GF-D8 (cell line): ENCODE data around the gene ZNF652.
"Not testable (repeated sequence)": the region's sequence is repeated elsewhere in the genome, so short reads cannot be mapped to it uniquely, and the experiment has no call there.

Experiments used
- DNase-seq: peaks from one replicate; lab custom pipeline; 2025; lab: John Stamatoyannopoulos, UW

ZNF652 gene

GRCh38 chr17:49386373-49386772, 24.3 kb upstream of the ZNF652 start:
- DNase-seq = no peak

DNA sequence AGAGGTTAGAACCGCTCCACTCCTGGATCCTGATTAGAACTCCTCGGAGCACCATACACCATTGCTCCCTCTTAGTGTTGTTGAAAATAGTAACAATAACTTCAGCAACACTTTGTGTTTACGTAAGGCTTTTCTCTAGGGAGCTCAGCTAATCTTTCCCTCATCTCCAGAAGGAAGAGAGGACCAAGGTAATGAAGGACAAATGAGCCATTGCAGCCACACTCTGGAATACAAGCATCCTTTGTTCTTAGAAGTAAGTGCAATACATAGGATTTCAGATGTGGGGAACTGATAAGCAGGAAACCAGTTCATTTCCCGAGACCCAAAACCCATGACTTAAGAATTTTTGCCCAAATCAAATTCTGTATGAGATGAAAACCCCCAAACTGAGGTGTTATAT, 22.9 kb upstream of the ZNF652 start:
- no peak for DNase-seq

GRCh38 chr17:49383060-49383459, 21.0 kb upstream of the ZNF652 start:
- no peak for DNase-seq

DNA sequence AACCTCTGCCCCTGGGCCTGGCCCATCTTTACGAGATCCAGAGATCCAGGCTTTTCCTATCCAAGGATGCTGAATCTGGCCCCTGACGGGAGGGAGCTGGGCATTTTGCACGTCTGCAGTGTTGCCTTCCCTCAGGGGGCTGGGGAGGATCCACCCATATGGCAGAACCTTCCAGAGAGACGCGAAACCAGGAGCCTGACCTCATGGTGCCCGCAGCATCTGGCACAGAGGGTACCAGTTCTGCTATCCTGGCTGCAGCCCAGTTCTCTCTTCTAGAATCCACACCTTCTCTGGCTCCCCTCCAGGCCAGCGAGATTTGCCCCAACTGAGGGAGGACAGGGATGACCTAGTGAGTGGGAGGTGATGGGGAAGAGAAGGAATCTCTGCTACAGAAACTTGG, 20.5 kb upstream of the ZNF652 start:
- DNase-seq = no peak

GRCh38 chr17:49381793-49382192, 19.7 kb upstream of the ZNF652 start:
- no peak for DNase-seq

GRCh38 chr17:49381033-49381432, 19.0 kb upstream of the ZNF652 start:
- peak; percentile 0 for DNase-seq

DNA sequence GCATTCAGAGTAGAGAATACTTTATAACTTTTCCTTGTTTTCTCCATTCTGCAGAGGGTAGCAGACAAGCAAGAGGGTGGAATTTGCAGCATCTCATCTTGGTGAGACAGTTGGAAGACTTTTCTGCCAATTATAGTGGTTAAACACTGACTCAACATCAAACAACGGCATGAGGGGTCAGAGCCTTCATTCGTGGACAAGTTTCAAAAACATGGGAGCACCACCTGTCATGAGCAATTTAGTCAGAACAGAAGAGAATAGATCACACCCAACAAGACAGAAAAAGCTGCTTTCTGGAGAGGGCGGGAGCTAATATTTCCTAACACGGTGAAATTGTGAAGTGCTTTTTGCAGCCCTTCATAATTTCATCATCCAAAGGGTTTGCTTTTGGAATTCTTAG, 17.9 kb upstream of the ZNF652 start:
- no peak for DNase-seq

DNA sequence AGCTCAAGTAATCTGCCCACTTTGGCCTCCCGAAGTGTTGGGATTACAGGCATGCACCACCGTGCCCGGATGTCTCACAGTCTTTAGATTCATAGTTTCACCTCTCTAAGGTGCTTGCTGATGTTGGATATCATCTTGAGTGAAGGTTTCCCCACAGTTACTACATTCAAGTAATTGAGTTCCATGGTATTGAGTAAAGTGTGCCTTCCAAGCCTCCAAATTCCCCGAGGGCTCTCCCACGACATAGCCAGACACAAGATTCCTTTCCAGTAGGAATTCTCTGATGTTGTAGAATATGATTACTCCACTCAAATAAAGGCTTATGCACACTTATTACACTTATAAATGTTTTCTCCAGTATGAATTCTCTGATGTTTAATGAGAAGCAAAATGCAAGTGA, 16.3 kb upstream of the ZNF652 start:
- no peak for DNase-seq

- DNase-seq = no peak
These were observed 13.5 kb upstream of the ZNF652 start for GRCh38 chr17:49375544-49375943.

DNA sequence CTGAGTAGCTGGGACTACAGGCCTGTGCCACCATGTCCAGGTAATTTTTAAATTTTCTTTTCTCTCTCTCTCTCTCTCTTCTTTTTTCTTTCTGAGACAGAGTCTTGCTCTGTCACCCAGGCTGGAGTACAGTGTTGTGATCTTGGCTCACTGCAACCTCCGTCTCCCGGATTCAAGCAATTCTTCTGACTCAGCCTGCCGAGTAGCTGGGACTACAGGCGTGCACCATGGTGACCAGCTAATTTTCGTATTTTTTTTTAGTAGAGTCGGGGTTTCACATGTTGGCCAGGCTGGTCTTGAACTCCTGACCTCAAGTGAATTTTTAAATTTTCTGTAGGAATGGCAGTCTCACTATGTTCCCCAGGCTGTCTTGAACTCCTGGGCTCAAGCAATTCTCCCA, 11.1 kb upstream of the ZNF652 start:
- no peak for DNase-seq

DNA sequence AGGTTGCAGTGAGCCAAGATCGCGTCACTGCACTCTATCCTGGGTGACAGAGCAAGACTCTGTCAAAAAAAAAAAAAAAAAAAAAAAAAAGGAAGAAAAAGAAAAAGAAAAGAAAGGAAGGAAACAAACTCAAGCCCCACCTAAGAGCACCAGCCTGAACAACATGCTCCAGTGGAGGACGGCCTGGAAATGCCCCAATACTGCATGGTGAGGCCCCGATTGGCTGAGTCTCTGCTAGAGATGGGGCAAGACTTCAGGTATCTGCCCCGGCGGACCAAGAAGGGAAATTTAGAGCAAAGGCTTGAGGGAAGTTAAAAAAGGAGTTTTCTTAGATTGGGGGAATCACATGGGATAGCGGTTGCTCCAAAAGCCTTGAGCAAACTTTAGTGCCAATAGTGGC, 10.4 kb upstream of the ZNF652 start:
- DNase-seq = no peak

GRCh38 chr17:49370971-49371834, 9.2 kb upstream of the ZNF652 start:
- DNase-seq = no peak

DNA sequence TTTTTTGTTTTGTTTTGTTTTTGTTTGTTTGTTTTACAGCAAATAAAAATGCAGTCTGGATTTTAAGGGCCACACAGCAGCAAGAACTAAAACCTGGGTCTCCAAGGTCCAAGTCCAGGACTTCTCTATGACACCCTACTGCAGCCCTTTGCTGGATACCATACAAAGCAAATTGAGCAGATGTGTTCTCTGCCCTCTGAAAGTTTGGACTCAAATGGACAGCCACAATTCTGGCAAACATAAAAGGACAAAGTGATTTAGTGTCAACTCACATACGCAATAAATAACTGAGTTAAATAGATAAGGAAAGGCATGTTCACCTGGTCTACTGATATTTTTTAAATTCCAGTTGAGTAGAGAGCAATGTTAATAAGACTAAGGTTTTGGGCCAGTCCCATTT, 7.7 kb upstream of the ZNF652 start:
- no peak for DNase-seq

DNA sequence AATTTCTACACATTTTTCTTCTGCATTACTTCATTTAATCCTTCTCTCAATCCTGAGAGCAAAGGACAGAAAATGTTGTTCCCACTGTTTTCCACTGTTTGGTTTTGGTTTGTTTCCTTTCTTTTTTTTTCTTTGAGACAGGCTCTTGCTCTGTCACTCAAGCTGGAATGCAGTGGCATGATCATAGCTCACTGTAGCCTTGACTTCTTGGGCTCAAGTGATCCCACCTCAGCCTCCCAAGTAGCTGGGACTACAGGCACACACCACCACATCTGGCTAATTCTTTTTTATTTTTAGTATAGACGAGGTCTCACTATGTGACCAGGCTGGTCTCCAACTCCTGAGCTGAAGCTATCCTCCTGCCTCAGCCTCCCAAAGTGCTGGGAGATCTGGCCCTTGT, 7.0 kb upstream of the ZNF652 start:
- no peak for DNase-seq

DNA sequence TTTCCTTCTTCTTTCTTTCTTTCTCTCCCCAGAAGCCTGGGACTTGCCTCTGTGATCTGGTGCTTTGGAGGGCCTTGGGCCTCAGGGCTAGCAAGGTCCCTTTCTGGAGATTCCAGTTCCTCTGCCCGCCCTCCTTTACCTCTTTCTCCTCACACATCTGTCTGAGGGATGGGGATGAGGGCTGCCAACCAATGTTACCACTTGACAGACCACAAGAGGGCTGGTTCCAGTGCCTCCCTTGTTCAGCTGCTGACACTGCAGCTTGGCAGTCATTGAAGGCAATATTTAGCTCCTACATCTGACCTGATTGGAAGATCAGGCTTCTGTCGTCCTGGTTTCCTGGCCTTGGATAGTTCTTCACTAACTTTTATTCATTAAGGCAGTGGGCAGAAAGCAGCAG, 3.6 kb upstream of the ZNF652 start:
- peak; percentile 17 for DNase-seq

DNA sequence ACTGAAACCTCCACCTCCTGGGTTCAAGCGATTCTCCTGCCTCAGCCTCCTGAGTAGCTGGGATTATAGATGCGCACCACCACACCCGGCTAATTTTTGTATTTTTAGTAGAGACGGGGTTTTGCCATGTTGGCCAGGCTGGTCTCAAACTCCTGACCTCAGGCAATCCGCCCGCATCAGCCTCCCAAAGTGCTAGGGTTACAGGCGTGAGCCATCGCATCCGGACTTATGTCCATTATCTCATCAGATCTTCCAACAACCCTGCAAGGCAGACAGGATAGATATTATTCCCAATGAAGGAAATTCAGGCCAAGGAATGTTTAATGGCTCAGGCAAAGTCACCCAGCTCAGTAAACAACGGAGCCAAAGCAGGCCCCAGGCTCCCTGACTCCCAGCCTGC, 3.1 kb upstream of the ZNF652 start:
- DNase-seq = not testable (repeated sequence)

DNA sequence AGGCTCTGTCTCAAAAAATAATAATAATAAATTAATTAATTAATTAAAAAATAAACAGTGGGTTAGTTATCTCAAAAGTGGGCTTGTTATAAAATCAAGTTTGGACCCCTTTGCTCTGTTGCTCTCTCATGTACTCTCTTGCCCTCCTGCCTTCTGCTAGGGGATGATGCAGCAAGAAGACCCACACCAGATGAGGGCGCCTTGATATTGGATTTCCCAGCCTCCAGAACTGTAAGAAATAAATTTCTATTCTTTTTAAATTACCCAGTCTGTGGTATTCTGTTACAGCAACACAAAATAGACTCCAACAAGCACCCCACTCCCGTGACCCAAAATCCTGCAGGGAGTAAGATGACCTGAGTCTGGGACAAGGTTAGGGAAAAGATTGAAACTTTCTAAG, 2.1 kb upstream of the ZNF652 start:
- no peak for DNase-seq

GRCh38 chr17:49363251-49363650, 1.2 kb upstream of the ZNF652 start:
- DNase-seq = no peak

- DNase-seq = no peak
These were observed 670 bp upstream of the ZNF652 start for GRCh38 chr17:49362723-49363117.

GRCh38 chr17:49361129-49361901, 735 bp downstream of the ZNF652 start:
- peak; percentile 80 for DNase-seq

DNA sequence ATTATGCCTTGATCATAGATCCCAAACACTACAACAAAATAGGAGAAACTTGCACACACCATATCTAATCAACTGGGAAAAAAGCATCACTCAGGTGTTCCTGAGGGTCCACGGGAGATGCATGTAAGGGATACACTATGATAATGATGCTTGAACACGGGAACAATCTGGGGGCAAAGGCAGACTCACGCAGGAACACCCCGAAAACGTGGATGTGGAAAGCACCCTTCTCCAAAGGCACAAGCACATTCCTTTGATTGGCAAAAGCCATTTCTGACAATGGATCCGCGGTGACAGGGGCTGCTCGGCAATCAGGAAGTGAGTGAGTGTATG, 1.3 kb downstream of the ZNF652 start:
- no peak for DNase-seq

DNA sequence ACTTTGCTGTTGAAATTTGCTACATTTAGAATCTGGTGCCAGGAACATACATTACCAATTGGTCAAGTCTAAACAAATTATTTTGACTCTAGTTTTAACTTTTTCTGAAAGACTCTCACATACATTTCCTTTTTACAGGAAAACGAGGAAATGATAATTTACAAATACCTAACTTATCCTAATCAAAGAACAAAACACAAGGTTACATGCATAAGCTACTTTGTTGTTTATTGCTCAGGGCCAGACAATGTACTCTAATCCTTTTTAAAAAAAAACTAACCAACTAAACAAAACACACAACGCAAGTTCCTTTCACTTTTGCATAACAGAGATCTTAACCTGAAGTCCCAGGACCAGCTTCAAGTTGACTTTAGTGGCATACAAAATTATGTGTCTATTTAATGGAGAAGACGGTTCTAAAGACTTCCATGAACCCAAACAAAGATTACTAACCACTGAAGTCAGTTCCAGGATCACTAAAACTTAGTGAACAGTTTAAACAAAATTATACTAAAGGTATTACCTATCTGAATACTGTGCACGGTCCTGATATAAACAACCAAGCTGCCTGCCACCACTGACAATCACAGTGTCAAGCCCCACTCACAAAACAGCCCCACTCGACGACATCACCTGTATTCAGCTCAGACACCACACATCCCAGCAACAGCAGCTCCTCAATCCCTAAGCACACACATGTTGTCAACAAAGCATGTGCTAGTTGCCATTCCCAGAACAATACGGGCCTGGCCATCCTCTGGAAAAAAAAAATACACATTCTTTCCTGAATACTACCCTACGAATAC, 1.9 kb downstream of the ZNF652 start:
- no peak for DNase-seq
